Metanephros (tissue), 1 donor: ENCODE measurements around the gene RLN3. TPM values are rescaled to one million over a fixed set of nuclear protein-coding genes. Genes with fewer than 3 reads are reported as not detected.

Experiments
- total RNA-seq: library from RNA; depleted of rRNA; stranded (reverse); fragments of >200 nt; gene quantifications from one replicate; pipeline ENCODE4 v1.2.3, GENCODE V29; 2014

The RLN3 gene
- total RNA-seq = not detected

DNA sequence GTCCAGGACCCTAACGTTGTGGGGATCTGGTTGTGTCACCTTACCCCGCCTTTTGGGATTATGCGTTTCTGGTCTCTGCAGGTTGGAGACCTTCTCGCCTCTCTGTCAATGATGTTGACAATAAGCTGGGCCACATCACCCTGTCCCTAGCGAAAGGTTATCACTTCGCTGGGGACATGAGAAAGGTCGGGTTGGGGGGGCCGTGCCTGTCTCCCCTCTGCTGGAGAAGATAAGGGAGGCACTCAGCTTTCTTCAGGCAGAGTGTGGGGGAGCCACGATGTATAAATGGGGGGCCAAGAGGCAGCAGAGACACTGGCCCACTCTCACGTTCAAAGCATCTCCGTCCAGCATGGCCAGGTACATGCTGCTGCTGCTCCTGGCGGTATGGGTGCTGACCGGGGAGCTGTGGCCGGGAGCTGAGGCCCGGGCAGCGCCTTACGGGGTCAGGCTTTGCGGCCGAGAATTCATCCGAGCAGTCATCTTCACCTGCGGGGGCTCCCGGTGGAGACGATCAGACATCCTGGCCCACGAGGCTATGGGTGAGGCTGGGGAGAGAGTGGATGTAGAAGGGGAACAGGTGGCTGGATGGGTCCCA, at the start of gene RLN3:
RLN3 (plus strand) TSS at position 293 of the 595 bp plus-strand sequence; CDS start at position 350, 57 bp downstream.

DNA sequence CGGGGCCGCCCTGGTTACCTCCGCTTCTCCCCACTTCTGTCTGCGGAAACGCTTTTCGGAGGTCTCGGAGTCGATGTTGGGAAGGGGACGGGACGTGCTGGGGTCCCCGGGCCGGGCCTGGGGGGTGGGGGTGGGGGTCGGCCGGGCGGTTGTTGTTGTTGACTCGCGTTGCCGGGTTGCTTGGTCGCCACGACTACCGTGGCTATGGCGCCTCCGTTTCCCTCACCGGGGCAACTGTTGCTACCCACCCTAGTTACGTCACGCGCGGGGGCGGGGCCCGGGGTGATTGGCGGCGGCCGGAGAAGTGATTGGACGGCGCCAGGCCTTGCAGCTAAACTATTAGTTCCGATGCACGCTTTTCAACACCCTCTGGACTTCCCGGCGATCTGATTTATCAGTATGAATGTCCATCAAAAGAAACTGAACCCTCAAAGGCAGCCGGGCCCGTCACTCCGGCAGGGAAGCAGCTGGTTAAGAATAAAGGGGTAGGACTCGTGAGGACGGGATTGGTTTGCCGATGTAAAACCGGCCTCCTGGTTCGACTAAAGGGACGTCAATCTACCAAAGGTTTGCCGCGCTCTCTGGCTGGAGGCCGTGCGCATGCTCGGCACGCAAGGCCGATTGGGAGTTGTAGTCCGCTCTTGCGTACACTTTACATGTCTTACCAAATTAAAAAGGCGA, 21.7 kb upstream of the RLN3 start, which contains the start of gene RFX1:
RFX1 (minus strand) TSS at position 236 of the 681 bp plus-strand sequence. CDS start 12,477 bp downstream, outside the sequence.

GRCh38 chr19:14031719-14032480, 4.0 kb downstream of the RLN3 start, which contains the start of gene IL27RA:
TSS of gene IL27RA (plus strand) at chr19:14031762. CDS start at chr19:14031873, 111 bp downstream.

DNA sequence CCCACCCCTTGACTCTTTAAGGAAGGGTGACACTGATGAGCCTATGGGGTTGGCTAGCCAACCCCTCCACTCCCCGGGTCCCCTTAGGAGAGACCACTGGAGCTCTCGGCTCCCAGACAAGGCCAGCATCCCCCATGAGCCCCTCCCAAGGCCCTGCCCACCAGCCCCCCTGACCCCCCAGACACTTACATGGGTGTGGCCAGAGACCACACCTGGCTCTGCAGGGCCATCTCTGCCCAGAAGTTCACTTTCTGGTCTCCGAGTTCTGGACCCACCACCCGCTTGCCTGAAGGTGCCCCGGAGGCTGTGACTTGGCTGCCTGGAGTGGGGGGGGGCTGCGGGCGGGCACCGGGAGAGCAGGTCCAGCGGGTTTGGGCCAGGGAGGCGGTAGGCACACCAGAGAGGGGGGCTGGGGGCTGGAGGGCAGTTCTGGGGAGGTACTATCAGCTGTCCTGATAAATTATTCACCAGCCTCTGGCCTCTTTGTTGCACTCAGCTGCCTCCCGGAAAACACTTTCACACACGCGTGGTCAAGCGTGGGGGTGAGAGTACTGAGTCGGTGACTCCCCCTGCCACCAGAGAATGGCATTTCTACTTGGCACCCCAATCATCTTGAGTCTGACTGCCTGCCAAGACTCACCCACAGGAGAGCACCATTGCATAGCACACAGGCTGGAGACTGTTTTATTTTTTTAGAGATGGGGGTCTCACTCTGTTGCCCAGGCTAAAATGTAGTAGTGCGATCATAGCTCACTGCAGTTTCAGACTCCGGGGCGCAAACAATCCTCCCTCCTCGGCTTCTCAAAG, 34.0 kb downstream of the RLN3 start, which contains the start of gene PALM3:
PALM3 (minus strand) TSS at position 326 of the 807 bp plus-strand sequence; CDS start at position 230, 96 bp downstream.

DNA sequence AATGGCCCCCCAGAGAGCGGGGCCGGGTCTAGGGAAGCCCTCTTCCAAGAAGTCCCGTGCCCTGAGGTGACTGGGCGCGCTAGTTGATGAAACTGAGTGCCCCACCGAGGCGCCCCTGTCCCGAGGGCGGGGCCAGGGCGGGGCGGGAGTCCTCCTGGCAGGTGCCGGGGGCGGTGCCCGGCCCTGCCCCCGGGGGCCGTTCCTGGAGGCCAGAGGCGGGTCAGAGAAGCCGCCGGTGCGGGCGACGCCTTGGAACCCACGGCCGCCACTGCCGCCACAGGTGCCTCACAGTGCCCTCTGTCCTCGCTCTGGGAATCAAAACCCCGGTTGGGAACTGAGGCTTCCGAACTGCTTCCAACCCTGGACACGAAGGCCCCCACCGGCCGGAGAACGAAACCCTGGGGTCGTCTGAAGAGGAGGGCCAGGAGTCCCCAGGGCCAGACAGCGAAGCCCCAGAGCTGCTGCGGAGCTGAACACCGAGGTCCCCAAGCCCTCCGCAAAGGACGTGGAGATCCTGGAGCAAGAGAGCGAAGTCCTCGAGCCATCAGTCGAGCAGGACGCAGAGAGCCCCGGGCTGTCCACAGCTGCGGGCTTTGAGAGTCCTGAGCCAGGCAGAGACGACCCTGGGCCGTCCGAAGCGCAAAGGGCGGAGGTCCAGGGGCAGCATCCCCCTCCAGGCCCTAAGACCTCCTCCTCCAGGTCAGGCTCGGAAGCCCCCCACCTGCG, 44.8 kb downstream of the RLN3 start, which contains the start of gene MISP3:
MISP3 (plus strand) TSS at position 252 of the 726 bp plus-strand sequence. CDS start 524 bp downstream, outside the sequence.

Other genes starting within 250 kb of the RLN3 start
- 15.9 TPM for gene ZSWIM4, start 232.7 kb upstream of the RLN3 start, total RNA-seq
- not detected for gene NANOS3, start 151.0 kb upstream of the RLN3 start, total RNA-seq
- 4.2 TPM for gene BRME1, start 122.0 kb upstream of the RLN3 start, total RNA-seq
- 19.6 TPM for gene CC2D1A, start 121.9 kb upstream of the RLN3 start, total RNA-seq
- 0.76 TPM for gene PODNL1, start 89.7 kb upstream of the RLN3 start, total RNA-seq
- gene DCAF15, start 75.6 kb upstream of the RLN3 start, total RNA-seq = 23.9 TPM
- gene RFX1, start 21.8 kb upstream of the RLN3 start, total RNA-seq = 14.8 TPM
- gene IL27RA, start 3.6 kb downstream of the RLN3 start, total RNA-seq = 7.2 TPM
- 5.0 TPM for gene PALM3, start 33.9 kb downstream of the RLN3 start, total RNA-seq
- 6.6 TPM for gene MISP3, start 44.6 kb downstream of the RLN3 start, total RNA-seq
- not detected for gene C19orf67, start 57.6 kb downstream of the RLN3 start, total RNA-seq
- 39.5 TPM for gene SAMD1, start 62.6 kb downstream of the RLN3 start, total RNA-seq
- 76.0 TPM for gene PRKACA, start 89.6 kb downstream of the RLN3 start, total RNA-seq
- 16.7 TPM for gene ASF1B, start 108.4 kb downstream of the RLN3 start, total RNA-seq
- 52.5 TPM for gene ADGRL1, start 178.0 kb downstream of the RLN3 start, total RNA-seq